Breast epithelium (tissue), 4 donors: Measurements from ENCODE around the gene HUNK. TPM values are rescaled to one million over a fixed set of nuclear protein-coding genes. Genes with fewer than 3 reads are reported as not detected.

Experiments used
- DNase-seq, 2 donors: peaks; one replicate each; pipeline ENCODE4 v3.0.0-alpha.2; 2019; ENCODE audit warnings: low spot score in 2 of 2
- H3K27ac ChIP-seq, 2 donors: fragments of 200-600 bp; sonication (generic) in 1 of 2; one replicate each; pipeline ENCODE4 v1.5.1; 2016 to 2019; ENCODE audit warnings: mild to moderate bottlenecking in 1 of 2
- H3K27me3 ChIP-seq, 2 donors: fragments of 200-600 bp; sonication (generic) in 1 of 2; one replicate each; pipeline versions ENCODE4 v1.5.1 to v1.6.0; 2017 to 2019; ENCODE audit warnings: control low read depth in 1 of 2, mild to moderate bottlenecking in 1 of 2
- H3K36me3 ChIP-seq: fragments of 200-600 bp; one replicate; pipeline ENCODE4 v1.5.1; 2019
- H3K4me1 ChIP-seq, 2 donors: fragments of 200-600 bp; sonication (generic); one replicate each; pipeline ENCODE4 v1.5.1; 2016 to 2019; ENCODE audit warnings: control low read depth in 1 of 2
- H3K4me3 ChIP-seq, 3 donors: fragments of 200-600 bp; sonication (generic); 1 replicate in 2 of 3; 2 replicates in 1 of 3; pipeline ENCODE4 v1.5.1; 2016 to 2019; ENCODE audit warnings: mild to moderate bottlenecking in 3 of 3, moderate library complexity in 2 of 3
- H3K9me3 ChIP-seq, 2 donors: fragments of 200-600 bp; sonication (generic) in 1 of 2; one replicate each; pipeline ENCODE4 v1.5.1; 2016 to 2019; ENCODE audit warnings: control low read depth in 1 of 2
- POLR2A ChIP-seq: fragments of 450-650 bp; IDR thresholded peaks from one replicate; pipeline ENCODE4 v1.6.1; 2016; ENCODE audit warnings: antibody characterized with exemption, mild to moderate bottlenecking, moderate library complexity
- POLR2AphosphoS5 ChIP-seq, 3 donors: sonication (generic); formaldehyde crosslinking; IDR thresholded peaks; one replicate each; pipeline ENCODE4 v1.6.1; 2017; ENCODE audit warnings: antibody characterized with exemption in 3 of 3
- intact Hi-C: fragments of 100-400 bp; cut with DNase I; formaldehyde crosslinking; loops from one replicate; pipeline ENCODE4 v1.15.1; 2023; ENCODE audit warnings: low total_unique reads
- total RNA-seq, 3 donors: library from RNA; depleted of rRNA; stranded (reverse); fragments of >200 nt; gene quantifications; one replicate each; pipeline ENCODE4 v1.1.0, GENCODE V29; 2016
- TF ChIP-seq, protein P1 (sequence below), 3 donors: fragments of 450-650 bp; IDR thresholded peaks; one replicate each; pipeline ENCODE4 v1.5.1; 2016 to 2017; ENCODE audit warnings: antibody characterized with exemption in 3 of 3, mild to moderate bottlenecking in 3 of 3, moderate library complexity in 3 of 3

HUNK gene
- total RNA-seq, 3 donors from 2014 or later = 0.32 to 2.0 (median 1.3) TPM

DNA sequence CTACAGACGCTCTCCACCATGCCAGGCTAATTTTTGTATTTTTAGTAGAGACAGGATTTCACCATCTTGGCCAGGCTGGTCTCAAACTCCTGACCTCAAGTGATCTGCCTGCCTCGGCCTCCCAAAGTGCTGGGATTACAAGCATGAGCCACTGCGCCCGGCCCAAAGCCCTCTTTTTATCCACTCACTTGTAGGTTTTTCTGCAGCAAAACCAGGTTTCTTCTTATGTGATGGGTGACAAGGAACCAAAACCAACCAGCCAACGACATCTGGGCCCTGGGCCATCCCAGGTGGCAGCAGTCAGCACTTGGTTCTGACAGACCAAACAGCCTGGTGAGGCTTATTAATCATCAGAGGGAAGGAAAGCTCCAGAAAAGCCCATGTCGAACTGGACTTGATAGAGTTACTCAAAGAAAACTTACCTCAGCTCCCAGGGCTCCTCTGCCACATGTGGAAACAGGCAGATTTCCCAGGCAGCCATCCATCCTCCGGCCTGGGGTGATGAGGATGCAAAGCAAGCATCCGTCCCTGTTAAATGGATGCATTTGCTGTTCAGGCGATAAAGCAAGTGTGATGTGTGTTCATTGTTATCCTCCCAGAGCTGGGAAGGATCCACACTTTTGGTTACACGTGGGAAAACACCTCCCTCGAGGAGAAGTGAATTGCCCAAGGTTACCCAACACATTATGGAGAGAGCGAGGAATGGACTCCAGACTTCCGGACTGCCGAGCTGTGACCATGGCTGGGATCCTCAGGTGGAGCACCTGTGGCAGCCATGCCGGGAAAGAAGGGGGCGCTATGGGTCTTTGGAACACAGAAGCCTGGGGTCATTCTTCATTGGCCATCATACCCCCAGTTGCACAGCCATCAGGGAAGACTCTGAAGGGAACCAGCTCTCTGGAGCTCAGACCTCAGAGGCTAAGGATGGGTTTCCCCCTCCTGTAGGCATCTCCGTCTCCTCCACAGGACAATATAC, 118.8 kb downstream of the HUNK start:
- intact Hi-C loops = no loop called here
- no peak overlapping the region for H3K4me3 ChIP-seq
- no peaks in the 10 kb centered on the region for H3K36me3 ChIP-seq
- H3K9me3 ChIP-seq = no peaks in the 10 kb centered on the region
- H3K27me3 ChIP-seq = no peaks in the 10 kb centered on the region
- no peak overlapping the region for H3K27ac ChIP-seq
- DNase-seq = no peak
- H3K4me1 ChIP-seq = no peaks in the 10 kb centered on the region
- TF ChIP-seq POLR2AphosphoS5 (IDR thresholded peaks at IDR 0.05) (no peak), POLR2A (no peak)
- TF ChIP-seq, protein P1, sequence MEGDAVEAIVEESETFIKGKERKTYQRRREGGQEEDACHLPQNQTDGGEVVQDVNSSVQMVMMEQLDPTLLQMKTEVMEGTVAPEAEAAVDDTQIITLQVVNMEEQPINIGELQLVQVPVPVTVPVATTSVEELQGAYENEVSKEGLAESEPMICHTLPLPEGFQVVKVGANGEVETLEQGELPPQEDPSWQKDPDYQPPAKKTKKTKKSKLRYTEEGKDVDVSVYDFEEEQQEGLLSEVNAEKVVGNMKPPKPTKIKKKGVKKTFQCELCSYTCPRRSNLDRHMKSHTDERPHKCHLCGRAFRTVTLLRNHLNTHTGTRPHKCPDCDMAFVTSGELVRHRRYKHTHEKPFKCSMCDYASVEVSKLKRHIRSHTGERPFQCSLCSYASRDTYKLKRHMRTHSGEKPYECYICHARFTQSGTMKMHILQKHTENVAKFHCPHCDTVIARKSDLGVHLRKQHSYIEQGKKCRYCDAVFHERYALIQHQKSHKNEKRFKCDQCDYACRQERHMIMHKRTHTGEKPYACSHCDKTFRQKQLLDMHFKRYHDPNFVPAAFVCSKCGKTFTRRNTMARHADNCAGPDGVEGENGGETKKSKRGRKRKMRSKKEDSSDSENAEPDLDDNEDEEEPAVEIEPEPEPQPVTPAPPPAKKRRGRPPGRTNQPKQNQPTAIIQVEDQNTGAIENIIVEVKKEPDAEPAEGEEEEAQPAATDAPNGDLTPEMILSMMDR (IDR thresholded peaks at IDR 0.05) = no peak

DNA sequence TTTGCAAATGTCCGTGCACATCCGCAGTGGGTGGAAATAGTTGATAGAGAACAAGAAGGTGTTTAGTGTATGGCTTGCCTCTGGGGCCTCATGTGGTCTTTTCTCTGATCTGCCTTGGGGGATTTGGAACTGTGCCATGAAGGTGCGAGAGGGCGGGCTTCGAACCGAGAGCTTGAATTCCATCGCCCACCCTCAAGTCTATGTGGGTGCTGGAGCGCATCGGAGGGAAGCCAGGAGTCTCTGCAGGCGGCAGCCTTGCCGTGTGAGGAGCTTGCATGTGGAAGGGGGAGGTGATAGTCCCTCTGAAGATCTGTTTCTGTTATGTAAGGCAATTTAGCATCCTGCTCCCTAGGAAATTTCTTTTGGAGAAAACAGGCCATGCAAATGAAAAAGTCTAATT, 119.6 kb downstream of the HUNK start:
- no peaks in the 10 kb centered on the region for H3K4me1 ChIP-seq
- no peaks in the 10 kb centered on the region for H3K9me3 ChIP-seq
- no peak overlapping the region for H3K27ac ChIP-seq
- H3K27me3 ChIP-seq = no peaks in the 10 kb centered on the region
- H3K4me3 ChIP-seq = no peak overlapping the region
- TF ChIP-seq POLR2A (no peak), POLR2AphosphoS5 (IDR thresholded peaks at IDR 0.05) (no peak)
- TF ChIP-seq, protein P1 (IDR thresholded peaks at IDR 0.05) = no peak
- H3K36me3 ChIP-seq = no peaks in the 10 kb centered on the region
- DNase-seq = no peak
- intact Hi-C loops = no loop called here

DNA sequence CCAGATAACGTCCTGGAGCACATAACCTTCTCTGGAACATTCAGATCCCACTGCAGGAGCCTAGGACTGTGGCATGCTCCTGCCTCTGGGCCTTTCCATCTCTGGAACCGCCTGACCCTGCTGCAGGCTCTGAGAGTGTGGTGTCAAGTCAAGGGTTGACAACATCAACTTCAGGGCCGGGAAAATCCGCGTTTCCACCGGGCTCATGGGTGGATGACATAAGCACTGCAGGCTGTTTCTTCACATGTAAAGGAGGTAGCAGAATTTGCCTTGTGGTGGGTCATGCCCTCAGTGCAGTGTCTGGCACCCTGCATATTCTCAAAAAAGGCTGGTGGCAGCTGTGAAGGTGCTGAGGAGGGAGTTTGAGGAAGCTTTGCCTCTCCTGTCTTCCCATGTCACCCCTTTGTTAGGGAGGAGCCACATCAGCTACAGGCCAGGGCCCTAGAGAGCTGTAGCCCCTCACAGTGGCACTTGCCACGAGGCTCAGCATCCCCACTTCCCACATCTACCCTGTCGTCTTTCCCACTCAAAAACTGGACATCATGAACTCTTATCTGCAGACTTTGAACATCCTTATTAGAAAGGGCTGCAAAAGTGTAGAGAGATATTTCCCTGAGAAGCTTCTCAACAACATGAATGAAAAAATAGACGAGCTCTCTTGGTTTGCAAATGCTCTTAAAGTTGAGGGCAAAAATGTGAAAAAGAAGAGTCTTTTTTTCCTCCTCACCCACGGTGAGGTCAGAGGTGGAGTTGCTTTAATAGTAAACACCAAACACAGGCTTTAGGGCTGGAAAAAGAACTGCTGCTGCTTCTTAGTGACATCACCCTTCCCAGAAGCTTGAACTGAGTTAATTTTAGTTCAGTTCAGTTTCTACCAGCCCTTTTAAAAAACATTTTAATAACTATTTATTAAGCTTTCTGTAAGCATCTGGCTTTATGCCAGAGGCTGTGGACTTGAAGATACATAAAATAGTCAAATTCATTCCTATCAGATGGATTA, 121.3 kb downstream of the HUNK start:
- H3K4me3 ChIP-seq = no peak overlapping the region
- H3K27ac ChIP-seq = peak overlapping the region in 1 of 2 donors; percentile 82
- no peak for DNase-seq
- H3K4me1 ChIP-seq = no peaks in the 10 kb centered on the region
- intact Hi-C loops = no loop called here
- no peaks in the 10 kb centered on the region for H3K36me3 ChIP-seq
- no peaks in the 10 kb centered on the region for H3K27me3 ChIP-seq
- H3K9me3 ChIP-seq = no peaks in the 10 kb centered on the region
- TF ChIP-seq, protein P1 (IDR thresholded peaks at IDR 0.05) = no peak
- no peak for TF ChIP-seq POLR2AphosphoS5 (IDR thresholded peaks at IDR 0.05)
- no peak for TF ChIP-seq POLR2A

DNA sequence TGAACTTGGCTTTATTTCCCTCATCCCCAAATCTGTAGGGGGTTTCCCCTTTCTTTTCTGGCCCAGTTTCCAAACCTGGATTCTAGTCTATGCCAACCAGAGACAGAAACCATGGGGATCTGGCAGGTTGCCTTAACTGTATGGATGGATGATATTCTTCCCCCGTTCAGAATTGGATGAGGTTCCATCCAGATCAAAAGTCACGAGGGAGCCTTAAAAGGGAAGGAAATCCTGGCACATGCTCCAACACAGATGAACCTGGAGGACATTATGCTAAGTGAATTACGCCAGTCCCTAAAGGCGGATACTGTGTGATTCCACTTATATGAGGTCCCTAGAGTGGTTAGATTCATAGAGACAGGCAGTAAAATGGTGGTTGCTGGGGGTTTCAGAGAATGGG, 124.4 kb downstream of the HUNK start:
- no peaks in the 10 kb centered on the region for H3K27me3 ChIP-seq
- no peak for TF ChIP-seq POLR2A
- TF ChIP-seq, protein P1 (IDR thresholded peaks at IDR 0.05) = no peak
- no peak for TF ChIP-seq POLR2AphosphoS5 (IDR thresholded peaks at IDR 0.05)
- no peak overlapping the region for H3K27ac ChIP-seq
- no peak for DNase-seq
- H3K4me1 ChIP-seq = no peaks in the 10 kb centered on the region
- no peaks in the 10 kb centered on the region for H3K9me3 ChIP-seq
- no peak overlapping the region for H3K4me3 ChIP-seq
- no peaks in the 10 kb centered on the region for H3K36me3 ChIP-seq
- intact Hi-C loops = no loop called here
